Measurements from ENCODE around the gene MYH9.
"Not testable (repeated sequence)": the region's sequence is repeated elsewhere in the genome, so short reads cannot be mapped to it uniquely, and the experiment has no call there.

Gene MYH9

DNA sequence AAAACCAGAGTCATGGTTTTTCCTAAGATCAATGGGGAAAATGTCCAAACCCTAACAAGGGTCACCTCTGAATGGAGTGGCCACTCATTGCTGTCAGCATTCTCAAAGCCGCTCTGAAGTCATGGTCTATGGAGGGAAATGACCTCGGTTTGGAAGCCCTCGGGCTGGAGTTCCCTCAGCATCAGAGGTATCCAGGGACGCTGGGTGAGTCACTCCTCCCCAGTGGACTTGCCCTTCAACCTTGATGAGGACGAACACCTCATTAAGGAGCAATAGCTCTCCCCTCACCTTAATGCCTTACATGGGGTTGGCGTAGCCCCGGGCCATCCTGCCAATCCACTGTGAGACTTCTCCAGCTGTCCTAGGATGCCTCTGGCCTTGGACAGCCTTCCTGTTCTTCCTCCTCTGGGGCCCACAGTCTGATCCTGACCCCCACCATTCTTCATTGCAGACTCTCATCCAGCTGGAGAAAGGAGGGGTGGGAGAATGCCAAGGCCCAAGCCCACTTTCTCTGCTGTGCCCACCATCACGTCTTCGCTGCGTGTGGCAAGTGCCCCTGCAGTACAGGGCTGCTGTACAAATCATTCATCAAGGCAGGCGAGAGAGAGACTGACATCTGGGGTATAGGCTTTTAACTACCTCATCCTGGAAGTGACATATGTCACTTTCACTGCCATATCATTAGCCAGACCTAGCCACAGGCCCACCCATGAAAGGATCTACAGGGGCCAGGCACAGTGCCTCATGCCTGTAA lies 25.4 kb upstream of the MYH9 start:
- no peak for DNase-seq (ENCODE audit: low spot score)

DNA sequence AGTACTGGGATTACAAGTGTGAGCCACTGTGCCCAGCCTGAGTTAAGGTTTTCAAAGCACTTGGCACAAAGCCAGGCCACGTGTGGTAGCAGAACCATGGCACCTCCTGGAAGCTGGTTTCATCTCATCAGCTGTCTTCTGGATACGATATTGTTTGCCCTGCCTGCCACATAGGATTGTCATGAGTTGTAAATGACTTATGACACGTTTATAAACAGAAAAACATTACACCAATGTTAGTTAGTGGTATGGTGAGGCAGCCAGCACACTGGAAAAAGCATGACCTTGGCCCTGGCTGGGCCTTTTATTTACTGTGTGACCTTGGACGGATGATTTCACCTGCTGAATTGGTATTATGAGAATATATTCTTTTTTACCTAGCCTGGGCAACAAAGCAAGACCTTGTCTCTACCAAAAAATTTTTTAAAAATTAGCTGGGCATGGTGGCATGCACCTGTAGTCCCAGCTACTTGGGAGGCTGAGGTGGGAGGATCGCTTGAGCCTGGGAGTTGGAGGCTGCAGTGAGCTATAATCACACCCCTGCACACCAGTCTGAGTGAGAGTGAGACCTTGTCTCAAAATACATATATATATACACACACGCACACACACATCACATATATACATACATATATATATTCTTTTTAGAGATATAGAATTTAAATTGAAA lies 24.0 kb upstream of the MYH9 start:
- DNase-seq (ENCODE audit: low spot score), result peak; percentile 42

DNA sequence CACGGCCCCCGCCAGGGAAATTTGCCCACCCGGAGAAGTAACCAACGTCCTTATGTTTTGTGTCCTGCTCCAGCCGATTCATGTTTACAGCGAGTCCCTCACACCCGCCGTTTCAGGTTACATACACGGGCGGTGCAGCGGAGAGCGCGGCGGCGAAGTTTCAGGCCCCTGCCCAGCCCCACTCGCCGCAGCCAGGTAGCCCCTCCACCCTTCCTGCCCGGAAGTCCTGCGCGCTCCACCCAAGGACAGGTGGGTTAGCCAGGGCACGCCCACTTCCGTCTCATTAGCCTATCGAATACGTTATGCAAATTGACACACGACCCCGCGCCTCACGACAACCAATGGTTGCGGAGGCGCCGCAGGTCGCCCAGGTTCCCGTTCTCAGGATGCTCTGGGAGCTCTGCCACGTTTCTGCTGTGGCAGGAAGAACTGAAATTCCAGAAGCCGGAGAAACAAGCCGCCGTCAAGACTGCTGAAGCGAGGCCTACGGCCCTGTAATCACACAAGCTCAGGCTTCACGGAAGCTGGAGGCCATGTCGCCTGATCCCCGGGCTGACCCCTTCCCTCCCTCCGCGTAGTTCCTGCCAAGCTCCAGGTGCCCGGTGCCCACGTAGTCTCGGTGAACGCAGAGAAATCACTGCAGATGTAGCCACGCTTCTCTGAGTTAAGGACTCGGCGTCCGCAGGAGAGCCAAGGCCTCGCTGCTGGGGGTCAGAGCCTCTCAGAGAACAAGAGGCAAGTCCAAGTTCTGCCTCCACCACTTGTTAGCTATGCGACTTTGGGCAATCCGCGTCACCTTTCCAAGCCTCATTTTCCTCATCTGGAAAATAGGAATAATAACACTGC lies 22.4 kb upstream of the MYH9 start:
- peak; percentile 70 for DNase-seq (ENCODE audit: low spot score)

DNA sequence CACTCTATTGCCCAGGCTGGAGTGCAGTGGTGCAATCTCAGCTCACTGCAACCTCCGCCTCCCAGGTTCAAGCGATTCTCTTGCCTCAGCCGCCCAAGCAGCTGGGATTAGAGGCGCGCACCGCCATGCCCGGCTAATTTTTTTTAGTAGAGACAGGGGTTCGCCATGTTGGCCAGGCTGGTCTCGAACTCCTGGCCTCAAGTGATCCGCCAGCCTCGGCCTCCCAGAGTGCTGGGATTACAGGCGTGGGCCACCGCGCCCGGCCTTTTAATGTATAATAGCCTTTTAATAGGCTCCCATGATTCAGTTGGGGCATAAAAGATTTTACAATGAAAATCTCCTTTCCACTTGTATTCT lies 21.8 kb upstream of the MYH9 start:
- DNase-seq (ENCODE audit: low spot score), result not testable (repeated sequence)

DNA sequence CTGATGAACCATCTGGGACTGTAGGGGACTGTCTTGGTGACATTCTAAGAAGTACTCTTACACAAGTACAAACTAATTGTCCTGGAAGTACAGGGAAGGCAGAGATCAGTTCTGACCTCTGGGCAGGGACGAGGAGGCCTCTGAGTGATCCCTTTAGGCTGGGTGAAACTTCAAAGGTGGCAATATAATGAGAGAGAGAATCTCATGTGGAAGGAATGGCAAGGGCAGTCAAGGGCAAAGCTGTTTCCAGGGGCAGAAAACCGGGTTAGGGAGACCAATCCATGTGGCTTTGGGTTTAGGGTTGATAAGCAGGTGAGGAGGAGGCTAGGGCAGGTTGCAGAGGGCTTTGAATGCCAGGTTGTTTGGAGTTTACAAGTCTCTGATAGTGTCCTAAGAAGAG lies 21.3 kb upstream of the MYH9 start:
- no peak for DNase-seq (ENCODE audit: low spot score)

DNA sequence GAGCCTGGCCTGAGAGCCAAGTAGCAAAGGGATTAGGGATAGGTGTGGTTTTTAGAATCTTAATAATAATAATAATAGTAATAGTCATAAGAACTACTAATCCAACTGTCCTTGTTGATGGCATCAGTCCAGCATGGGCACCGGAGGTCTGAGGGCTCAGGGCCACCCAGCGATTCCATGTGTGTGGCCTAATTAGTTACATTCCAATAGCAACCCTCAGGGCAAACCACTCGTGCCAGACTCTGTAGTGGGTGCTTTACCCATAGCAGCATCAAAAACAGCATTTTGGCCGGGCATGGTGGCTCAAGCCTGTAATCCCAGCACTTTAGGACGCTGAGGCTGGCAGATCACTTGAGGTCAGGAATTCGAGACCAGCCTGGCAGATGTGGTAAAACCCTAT lies 19.0 kb upstream of the MYH9 start:
- DNase-seq (ENCODE audit: low spot score), result no peak

DNA sequence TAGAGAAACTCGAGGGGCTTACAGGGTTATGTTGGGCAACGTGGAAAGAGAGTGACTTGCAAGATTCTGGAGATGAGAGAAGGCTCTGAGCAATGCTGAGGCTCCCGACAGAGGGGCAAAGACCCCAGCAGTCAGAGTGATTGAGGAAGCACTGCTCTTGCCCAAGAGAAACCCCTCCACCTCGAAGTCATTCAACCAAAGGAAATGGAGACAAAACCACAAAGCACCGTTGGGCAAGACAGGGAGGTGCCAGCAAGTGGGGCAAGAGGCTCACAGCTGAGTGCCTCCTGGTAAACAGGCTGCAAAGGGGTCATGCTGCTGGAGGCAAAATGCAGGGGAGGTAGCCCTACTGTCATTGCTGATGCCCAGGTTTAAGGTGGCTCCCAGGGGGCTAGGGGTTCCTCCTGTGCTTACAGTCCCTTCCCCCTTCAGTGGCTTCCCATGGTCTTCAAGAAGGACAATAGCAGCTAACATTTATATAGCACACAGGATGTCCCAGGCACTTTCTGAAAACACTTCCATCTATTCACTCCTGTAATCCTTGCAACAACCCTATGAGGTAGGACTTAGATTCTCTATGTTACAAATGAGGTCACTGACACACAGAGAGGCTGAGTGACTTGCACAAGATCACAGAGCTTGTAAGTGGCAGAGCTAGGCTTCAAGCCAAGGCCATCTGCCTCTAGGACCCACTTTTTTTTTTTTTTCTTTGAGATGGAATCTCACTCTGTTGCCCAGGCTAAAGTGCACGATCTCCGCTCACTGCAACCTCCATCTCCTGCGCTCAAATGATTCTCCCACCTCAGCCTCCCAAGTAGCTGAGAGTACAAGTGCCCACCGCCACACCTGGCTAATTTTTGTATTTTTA lies 18.1 kb upstream of the MYH9 start:
- peak; percentile 75 for DNase-seq (ENCODE audit: low spot score)

DNA sequence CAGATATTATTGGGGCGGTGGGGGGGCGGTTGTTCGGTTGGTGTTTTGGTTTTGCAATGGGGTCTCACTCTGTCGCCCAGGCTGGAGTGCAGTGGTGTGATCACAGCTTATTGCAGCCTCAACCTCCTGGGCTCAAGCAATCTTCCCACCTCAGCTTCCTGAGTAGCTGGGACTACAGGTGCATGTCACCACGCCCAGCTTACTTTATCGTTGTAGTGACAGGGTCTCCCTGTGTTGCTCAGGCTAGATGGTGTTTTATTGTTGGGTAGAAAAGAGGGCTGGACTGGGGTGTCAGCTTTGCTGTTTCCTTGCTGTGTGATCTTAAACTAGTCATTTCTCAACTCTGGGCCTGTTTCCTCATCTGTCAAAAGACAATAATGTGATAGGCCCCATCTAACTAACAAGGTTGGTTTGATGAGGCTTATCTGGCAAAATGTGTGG lies 17.5 kb upstream of the MYH9 start:
- peak; percentile 62 for DNase-seq (ENCODE audit: low spot score)

DNA sequence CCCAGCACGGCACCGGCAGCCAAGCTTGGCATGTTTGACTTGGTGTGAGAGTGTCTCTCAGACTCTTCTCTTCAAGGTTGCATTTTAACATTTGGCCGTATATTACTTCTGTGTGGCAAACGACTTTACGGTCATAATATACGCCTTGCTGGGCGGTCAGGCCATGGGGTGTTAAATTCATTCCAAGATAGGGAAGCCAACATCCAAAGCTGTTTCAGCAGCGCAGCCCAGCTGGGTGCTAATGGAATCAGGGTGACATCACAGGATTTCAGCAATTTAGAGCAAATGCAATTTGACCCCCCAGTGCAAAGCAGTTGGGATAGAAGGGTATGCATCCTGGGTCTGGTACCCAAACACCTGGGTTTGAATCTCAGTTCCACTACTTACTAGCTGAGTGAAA lies 16.7 kb upstream of the MYH9 start:
- no peak for DNase-seq (ENCODE audit: low spot score)

DNA sequence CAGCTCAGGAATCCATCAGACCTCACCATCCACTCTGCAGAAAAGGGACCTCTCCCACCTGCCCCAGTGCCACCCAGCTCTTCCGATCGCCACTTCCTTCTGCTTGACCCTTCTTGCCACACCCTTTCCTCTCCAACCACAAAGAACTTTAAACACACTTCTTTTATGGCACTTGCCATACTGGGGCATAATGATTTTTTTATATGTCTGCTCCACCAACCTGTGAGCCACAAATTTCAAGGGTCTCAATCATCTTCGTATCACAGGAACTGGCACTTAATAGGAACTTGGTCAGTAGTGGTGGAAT lies 11.7 kb upstream of the MYH9 start:
- DNase-seq (ENCODE audit: low spot score), result no peak

DNA sequence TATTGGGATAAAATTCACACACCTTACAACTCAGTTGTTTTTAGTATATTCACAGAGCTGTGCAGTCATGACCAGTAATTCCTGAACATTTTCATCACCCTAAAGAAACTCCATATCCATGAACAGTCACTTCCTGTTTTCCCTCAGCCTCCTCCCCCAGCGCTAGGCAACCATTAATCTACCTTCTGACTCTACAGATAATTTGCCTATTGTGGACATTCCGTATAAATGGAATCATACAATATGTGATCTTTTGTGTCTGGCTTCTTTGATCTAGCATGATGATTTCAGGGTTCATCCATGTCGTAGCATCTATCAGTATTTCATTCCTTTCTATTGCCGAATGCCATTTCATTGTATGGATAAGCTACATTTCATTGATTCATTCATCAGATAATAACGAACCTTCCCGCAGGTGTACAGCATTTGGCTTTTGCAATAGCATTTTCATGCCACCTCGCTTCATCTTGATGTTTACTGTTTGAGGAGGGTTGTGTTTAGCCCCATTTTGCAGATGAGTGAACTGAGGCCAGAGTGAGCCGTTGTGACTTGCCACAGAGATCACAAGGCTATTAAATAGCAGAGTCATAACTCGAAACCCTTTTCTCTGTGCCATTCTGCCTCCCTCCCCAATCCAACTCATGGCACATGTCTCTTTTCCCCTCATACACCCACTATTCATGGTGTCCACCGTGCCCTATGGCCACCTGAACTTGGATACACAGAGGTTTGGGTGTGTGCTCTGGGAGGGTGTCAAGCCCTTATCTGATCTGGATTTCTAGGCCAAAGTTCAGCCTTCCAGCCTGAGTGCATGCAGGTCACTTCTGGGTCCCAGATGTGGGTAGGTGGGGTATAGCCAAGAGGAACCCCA lies 11.1 kb upstream of the MYH9 start:
- DNase-seq (ENCODE audit: low spot score), result no peak

DNA sequence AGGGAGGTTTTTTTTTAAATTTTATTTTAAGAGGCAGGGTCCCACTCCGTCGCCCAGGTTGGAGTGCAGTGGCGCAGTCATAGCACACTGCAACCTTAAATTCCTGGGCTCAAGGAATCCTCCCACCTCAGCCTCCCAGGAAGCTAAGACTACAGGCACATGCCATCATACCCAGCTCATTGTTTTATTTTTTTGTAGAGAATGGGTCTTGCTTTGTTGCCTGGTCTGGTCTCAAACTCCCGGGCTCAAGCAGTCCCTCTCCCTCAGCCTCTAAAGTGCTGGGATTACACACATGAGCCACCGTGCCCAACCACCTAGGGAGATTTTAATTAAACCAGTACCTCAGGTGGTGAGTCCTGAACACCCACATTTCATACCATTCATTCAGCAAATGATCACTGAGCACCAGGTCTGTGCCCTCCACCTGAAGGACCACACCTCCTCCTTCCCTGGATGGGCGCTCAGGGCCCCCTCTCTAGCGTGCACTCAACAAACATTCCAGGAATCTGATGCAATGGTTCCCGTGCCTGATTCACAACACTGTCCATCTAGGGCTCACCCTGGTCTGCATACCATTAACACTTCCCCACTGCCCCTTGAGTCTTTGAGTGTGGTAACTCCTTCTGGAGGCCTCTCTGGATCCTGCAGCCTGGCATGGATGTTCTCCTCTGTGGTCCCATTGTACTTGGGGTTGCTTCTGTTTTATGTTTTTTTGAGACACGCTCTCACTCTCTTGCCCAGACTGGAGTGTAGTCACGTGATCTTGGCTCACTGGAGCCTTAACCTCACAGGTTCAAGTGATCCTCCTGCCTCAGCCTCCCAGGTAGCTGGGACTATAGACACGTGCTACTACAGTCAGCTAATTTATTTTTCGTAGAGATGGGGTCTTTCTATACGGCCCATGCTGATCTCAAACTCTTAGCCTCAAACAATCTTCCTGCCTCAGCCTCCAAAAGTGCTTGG lies 9.6 kb upstream of the MYH9 start:
- DNase-seq (ENCODE audit: low spot score), result no peak

DNA sequence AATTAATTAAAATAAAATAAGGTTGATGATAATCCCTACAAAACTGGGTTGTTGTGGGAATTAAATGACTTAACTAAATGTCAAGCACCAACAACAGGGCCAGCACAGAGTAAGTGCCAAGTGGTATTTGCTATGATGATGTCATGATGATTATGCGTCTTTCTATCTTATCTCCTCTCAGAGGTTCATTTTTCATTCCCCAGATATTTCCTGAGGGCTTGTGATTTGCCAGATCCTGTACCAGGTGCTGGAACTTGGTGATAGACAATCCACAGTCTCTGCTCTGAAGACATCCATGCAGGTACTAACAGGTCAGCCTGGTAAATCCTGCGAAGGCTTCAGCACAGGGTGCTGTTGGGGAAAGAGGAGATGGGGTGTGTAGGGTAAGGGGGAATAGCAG lies 8.1 kb upstream of the MYH9 start:
- no peak for DNase-seq (ENCODE audit: low spot score)

DNA sequence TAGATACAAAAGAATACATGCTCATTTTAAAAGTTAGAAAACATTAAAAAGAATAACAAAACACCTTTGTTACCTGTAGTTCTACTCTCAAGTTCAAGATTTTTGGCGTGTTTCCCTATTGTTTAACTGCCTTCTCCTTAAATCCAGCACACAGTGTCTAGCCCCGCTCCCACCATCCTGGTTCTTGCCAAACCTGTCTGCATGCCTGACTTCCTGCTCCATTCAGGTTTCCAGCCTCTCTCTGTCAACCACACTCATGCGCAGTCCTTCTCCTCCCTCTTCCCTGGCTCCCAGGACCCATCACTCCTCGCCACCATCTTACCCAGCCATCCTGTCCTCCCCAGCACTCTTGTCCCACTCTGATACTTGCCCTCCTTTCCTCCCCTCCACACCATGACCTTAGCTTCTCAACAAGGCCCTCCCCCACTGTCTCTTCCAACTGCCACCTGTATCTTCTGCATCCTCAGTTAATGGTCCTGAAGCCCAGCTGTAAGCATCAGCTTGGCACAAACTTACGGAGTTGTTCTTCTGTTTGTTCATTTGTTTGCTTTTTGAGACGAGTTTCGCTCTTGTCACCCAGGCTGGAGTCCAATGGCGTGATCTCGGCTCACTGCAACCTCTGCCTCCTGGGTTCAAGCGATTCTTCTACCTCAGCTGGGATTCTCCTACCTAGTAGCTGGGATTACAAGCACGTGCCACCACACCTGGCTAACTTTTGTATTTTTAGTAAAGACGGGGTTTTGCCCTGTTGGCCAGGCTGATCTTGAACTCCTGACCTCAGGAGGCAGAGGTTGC lies 7.5 kb upstream of the MYH9 start:
- DNase-seq (ENCODE audit: low spot score), result no peak

DNA sequence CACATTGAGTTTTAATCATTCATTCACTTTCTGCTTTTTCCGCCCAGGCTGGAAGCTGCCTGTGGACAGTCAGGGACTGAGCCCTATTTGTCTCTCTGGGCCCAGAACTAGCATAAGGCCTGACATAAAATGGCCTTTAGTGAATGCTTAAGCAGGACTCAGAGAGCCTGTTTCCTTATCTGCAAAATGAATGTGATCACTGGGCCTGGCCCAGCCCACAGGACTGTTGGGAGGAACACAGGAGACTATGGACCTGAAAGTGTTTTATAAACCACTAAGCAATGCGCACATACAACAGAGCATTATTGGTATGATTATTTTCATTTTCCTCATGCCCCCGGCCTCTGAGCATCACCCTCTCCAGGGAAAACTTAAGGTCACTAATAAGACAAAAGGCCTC lies 3.9 kb upstream of the MYH9 start:
- DNase-seq (ENCODE audit: low spot score), result no peak

DNA sequence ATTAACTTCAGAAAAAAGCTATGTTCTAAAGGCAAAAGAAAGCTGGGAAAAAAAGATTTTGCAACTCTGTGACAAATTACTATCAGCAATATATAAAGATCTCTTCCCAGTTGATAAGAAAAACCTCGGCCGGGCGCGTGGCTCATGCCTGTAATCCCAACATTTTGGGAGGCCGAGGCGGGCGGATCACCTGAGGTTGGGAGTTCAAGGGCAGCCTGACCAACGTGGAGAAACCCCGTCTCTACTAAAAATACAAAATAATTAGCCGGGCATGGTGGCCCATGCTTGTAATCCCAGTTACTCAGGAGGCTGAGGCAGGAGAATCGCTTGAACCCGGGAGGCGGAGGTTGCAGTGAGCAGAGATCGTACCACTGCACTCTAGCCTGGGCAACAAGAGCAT lies 1.4 kb upstream of the MYH9 start:
- DNase-seq (ENCODE audit: low spot score), result not testable (repeated sequence)

DNA sequence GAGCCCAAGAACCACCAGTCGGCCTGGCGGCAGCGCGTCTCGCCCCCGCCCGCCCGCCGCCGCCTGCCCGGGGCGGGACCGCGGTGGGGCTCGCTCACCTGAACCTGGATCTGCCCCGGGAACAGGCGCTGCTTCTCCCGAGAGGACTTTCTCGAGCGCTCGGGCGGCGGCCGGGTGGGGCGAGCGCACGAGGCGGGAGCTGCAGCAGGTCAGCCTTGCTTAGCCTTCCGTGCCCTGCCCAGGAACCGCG lies 133 bp downstream of the MYH9 start:
- no peak for DNase-seq (ENCODE audit: low spot score)

DNA sequence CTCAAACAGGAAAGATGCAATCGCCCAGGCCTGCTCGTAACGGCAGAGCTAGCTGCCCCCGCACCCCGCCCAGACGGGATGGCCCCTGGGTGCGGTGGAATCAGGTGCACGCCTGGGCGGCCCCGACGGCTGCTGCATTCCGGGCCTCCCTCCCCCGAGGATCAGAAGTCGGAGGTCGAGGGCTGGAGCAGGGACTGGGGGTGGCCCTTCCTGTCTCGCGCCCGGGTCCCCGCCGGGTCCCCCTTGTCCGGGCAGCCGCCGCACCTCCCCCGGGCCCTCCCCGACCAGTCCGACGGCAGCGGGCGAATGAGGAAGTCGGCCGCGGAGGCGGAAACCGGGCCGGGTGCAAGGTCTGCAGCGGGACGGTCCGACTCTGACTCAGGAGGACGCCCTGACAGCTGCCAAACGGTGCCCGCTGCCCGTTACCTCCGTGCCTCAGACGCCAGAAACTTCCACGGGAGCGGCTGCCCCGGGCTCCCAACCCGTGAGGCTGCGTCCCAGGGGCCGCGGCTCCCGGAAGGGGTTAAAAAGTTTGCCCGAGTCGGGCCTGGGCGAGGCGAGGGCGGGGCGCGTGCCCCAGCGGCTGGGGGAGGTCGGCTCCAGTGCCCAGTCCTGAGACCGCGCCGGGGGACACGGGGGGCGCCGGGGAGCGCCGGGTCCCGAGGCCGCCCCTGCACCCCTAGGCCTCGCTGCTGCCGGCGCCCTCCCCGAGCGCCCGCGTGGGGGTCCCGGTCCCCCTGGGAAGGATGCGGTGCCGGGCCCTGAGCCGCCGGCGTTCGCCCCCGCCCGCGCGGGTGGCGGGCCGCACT lies 663 bp downstream of the MYH9 start:
- no peak for DNase-seq (ENCODE audit: low spot score)

All from CD4-positive, alpha-beta T cell treated with Interleukin-2 at 100 ng/mL for 4 hours (primary cell).